B cell (primary cell): ENCODE data around the gene ERC2.
A peak's percentile ranks its signal among the peaks of the same experiment; 100 is the strongest.

ENCODE experiments used
- CTCF ChIP-seq: fragments of 200-600 bp; IDR thresholded peaks from one replicate; pipeline ENCODE4 v1.8.0; 2022; ENCODE audit warnings: antibody characterized with exemption, mild to moderate bottlenecking
- EZH2 ChIP-seq: IDR thresholded peaks from 2 replicates; pipeline ENCODE4 v1.6.1; 2012; ENCODE audit warnings: borderline replicate concordance, low read depth, mild to moderate bottlenecking, moderate library complexity, low read length; ENCODE audit not compliant: insufficient read depth, poor library complexity, severe bottlenecking

GRCh38 chr3:56251343-56251945, 216.8 kb downstream of the ERC2 start:
- TF ChIP-seq CTCF = peak; percentile 86
- no peak for TF ChIP-seq EZH2
